SK-N-DZ (cell line): ENCODE data around the gene SLC26A1.

Experiments used
- DNase-seq: peaks from one replicate; pipeline ENCODE4 v3.0.0-alpha.2; 2015; ENCODE audit warnings: low spot score

SLC26A1 gene

DNA sequence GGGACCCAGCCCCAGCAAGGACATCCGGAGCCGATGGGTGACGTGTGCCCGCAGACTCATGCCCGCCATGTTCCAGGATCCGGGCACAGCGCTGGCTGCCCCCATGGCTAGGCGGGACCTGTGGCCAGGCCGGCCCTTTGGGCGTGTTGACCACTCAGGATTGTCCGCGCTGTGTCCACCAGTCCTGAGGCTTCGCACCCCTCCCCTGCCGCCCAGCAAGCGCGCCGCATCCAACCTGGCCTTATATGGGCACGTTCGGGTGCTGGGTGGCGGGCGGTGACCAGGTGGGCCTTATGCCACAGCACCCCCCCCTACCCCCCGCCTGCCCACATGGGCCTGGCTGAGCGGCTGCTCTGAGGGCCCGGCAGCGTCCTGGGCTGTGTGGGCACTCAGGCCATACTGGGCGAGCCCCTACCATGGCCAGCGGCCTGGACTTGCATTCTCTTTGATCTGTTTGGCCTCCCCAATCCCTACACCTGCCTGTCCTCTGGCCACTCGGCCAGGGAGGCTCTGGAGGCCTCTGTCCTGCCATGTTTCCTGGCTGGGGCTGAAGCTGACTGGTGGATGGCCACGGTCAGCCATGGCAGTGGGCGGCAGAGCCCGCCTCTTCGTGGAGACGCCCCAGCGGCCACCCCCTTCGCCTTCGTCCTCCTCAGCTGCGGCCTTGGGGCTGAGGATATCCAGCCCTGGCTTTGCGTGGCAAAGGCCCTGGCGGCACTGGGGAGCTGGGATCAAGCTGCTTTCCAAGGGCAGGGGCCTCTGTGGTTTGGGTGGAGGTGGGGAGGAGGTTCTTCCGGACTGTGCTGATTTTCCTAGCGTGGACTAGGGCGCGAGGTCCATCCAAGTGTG is 20.2 kb upstream of the SLC26A1 start:
- no peak for DNase-seq

- no peak for DNase-seq
Observed at GRCh38 chr4:1012034-1012739, 19.0 kb upstream of the SLC26A1 start.

DNA sequence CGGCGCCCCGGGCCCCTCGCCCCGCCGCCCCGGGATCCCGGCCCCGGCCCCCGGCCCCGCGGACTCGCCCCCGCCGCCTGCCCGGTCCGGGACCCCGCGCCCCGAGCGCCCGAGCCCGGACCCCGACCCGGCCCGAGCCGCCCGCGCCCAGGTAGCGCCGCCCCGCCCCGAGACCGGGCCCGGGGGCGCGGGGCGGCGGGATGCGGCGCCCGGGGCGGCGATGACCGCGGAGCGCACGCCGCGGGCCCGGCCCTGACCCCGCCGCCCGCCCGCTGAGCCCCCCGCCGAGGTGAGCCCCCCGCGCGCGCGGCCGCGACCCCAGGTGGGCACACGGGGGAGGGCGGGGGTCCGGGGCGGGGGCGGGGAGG is 18.4 kb upstream of the SLC26A1 start:
- DNase-seq: no peak

DNA sequence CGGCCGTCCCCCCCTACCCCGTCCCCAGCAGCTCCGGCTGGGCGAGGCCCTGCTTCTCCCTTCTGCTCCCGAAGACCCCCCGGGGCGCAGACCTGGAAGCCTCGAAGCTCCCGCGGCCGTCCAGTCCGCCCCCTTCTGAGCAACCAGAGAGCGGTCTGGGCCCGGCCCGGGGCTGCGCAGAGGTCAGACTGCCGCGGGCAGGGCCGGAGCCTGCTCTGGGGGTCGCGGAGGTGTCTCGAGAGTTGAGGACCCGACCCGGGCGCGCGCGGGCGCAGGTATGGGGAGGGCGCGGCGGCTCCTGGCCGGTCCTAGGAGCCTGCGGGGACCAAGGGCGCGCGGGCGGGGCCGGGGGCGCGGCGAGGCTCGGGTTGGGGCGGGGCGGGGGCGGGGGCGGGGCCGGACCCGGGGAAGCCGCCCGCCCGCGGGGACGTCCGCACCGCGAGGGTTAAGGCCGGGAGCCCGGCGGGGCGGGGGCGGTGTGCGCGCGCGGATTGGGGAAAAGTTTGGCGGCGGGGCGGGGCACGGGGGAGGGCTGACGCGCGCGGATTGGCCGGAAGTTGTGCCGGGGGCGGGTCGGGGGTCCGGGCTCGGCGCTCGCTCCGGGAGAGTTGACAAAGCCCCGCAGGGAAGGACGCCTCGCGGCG is 17.9 kb upstream of the SLC26A1 start, which contains the start of gene FGFRL1:
Gene FGFRL1 (plus strand): TSS at position 605 of the 644 bp plus-strand sequence. CDS start 860 bp downstream, outside the sequence.
- DNase-seq: no peak

DNA sequence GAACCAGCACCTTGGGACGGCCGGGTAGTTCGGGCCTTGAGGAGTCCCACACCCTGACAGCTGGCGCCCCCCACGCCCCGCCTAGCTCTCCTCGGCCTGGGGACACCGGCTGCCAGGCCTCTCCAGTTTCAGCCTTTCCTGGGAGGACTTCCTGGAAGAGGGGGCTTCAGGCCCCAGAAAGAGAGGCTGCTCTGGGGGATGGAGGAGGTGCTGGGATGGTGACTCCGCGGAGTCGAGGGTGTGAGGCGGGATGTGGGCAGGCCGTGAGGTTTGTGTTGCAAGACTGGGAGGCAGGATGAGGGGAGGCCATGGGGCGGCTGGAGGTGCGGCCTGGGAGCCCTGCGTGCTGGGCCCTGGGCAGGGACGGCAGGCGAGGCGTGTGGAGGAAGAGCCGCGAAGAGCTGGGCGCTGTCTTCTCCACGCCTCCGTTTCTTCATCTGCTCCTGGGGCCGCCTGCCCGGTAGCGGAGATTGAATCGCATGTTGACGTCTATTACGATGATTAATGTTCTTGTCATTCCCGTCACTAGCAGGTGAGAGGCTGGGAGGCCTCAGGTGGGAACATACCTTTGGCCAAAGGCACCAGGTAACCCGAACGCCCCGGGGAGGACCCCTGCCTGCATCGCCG is 17.3 kb upstream of the SLC26A1 start:
- no peak for DNase-seq

GRCh38 chr4:1009542-1010394 is 16.6 kb upstream of the SLC26A1 start:
- DNase-seq: no peak

- DNase-seq: no peak
Observed at GRCh38 chr4:1008840-1009541, 15.8 kb upstream of the SLC26A1 start.

DNA sequence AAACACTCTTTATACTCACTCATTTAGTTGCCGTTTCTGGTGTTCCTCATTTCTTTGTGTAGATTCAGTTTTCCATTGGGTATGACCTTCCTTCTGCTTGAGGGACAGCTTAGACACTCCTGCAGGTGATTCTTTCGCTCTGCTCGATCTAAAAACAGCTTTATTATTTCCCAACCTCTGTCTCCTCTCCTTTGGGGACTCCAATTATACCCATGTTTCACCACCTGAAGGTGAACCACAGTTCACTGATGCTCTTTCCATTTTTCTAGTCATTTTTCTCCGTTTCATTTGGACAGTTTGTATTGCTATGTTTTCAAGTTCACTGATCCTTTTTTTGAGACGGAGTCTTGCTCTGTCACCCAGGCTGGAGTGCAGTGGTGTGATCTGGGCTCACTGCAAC is 13.7 kb upstream of the SLC26A1 start:
- no peak for DNase-seq

- no peak for DNase-seq
Observed at GRCh38 chr4:1004557-1005485, 11.6 kb upstream of the SLC26A1 start.

DNA sequence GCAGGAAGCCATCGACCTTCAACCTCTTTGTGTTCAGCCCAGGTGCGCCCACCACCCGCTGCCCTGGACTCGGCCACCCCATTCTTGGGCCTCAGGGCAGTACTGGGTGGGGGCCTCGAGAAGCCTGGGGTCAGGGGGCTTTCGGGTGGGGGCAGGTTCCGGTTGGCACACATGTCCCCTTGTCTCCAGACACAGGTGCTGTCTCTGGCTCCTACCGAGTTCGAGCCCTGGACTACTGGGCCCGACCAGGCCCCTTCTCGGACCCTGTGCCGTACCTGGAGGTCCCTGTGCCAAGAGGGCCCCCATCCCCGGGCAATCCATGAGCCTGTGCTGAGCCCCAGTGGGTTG is 10.8 kb upstream of the SLC26A1 start:
- no peak for DNase-seq

DNA sequence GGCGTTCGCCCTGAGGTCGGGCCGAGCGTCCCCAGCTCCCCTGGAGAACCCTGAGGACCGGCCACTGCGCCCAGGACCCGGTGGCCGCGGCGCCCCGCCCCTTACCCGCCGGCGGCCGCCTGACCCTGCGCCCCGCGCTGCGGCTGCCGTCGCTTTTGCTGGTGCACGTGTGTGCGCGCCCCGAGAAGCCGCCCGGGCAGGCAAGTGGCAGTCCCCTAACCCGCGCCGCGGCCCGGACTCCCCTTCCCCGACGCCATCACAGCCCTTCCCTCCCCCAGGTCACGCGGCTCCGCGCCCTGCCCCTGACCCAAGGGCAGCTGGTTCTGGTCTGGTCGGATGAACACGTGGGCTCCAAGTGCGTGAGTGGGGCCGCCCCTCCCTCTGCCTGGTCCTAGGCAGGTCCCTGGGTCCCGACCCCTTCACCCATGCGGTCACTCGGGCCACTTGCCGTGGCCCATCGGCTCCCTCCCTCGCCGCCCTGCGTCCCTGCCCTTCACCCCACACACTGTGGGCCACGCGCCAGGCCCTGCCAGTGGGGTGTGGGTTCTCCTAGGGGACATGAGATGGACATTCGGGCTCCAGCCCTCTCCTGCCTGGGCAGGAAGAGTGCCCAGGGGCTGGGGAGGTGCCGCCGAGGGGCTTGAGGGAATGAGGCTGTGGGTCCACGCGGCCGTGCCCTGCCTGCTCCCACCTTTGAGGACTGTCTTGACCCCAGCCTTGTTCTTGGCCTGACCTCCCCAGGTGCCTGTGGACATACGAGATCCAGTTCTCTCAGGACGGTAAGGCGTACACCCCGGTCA is 10.3 kb upstream of the SLC26A1 start:
- DNase-seq: no peak

- DNase-seq: no peak
Observed at GRCh38 chr4:1002631-1003251, 9.5 kb upstream of the SLC26A1 start.

DNA sequence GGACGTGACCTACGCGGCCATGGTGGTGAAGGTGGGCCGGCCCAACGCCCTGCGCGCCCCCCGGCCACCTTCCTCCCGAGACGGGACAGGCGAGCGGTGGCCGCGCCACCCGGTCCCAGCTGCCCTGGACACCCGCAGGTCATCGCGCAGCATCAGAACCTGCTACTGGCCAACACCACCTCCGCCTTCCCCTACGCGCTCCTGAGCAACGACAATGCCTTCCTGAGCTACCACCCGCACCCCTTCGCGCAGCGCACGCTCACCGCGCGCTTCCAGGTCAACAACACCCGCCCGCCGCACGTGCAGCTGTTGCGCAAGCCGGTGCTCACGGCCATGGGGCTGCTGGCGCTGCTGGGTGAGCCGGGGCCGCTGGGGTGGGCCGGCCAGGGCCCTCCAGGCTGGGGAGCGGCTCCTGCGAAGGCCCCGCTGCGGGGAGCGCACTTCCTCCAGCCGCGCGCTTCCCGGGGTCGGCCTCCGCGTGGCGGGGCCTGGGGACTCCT is 9.0 kb upstream of the SLC26A1 start:
- no peak for DNase-seq

- DNase-seq: no peak
Observed at GRCh38 chr4:1001561-1002130, 8.4 kb upstream of the SLC26A1 start.

DNA sequence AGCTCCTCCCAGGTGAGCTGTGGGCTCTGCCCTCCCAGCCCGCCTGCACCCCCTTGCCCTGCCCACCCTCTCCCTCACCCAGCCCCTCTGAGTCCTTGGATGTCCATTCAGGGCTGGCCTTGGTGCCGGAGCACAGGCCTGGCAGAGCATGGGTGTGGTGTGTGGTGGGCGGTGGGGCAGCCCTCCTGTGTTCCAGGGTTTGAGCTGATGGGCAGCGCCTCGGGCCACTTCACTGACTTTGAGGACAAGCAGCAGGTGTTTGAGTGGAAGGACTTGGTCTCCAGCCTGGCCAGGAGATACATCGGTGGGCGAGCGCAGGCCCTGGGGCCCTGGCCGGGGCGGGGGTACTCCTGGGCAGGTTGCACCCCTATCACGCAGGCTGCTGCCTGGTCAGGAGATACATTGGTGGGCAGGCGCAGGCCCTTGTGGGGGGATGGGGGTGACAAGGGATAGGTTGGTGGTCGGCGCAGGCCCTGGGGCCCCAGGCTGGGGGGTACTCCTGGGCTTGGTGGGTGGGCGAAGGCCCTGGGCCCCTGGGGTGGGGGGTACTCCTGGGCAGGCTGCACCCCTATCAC is 7.6 kb upstream of the SLC26A1 start:
- DNase-seq: no peak

- no peak for DNase-seq
Observed at GRCh38 chr4:999882-1000425, 6.8 kb upstream of the SLC26A1 start.
